ENCODE results near the gene NPIPB4. TPM values are rescaled to one million over a fixed set of nuclear protein-coding genes. Genes with fewer than 3 reads are reported as not detected.
A peak's percentile ranks its signal among the peaks of the same experiment; 100 is the strongest.
"Not testable (repeated sequence)": the region's sequence is repeated elsewhere in the genome, so short reads cannot be mapped to it uniquely, and the experiment has no call there.

NPIPB4 gene
- total and polyA plus RNA-seq, 4 experiments from 2014 or later = 1.8 to 271 (median 116) TPM

GRCh38 chr16:21817012-21817411, 40.5 kb downstream of the NPIPB4 start:
- H3K27me3 ChIP-seq (ENCODE audit: insufficient read depth, low read length); H3K9me3 Mint-ChIP-seq; POLR2A ChIA-PET (ENCODE audit: partially characterized antibody); H3K9me3 ChIP-seq (ENCODE audit: control insufficient read depth in 1 of 2, low read length in 2 of 2); H3K36me3 ChIP-seq (ENCODE audit: insufficient read depth, low read length); H3K27me3 Mint-ChIP-seq; intact Hi-C loops (cut with micrococcal nuclease); H3K27ac ChIP-seq (ENCODE audit: low read depth, low read length); H3K4me3 ChIP-seq (ENCODE audit: low read length in 2 of 2): not testable (repeated sequence)
- H3K4me1 Mint-ChIP-seq = peaks cover 15 to 34% (median 23%) of the 10 kb centered on the region in 4 donors
- peaks cover 0 to 29% of the 10 kb centered on the region in 2 donors for H3K36me3 Mint-ChIP-seq
- peaks cover 12% of the 10 kb centered on the region for H3K4me1 ChIP-seq (ENCODE audit: insufficient read depth, low read length)
- peak overlapping the region in 5 of 7 donors; percentile 46 to 93 (median 65) for H3K27ac Mint-ChIP-seq
- H3K4me3 Mint-ChIP-seq = peak overlapping the region in 2 of 8 donors; percentile 31 to 49
- peak in 1 of 5 donors; percentile 28 for DNase-seq
- CTCF ChIA-PET (ENCODE audit: partially characterized antibody) = interaction anchor here (0.9 kb wide), 1 partner anchor 261 kb away, joined by 3 read pairs; no protein-coding TSS in a partner anchor

- H3K4me3 ChIP-seq (ENCODE audit: low read length in 2 of 2); POLR2A ChIA-PET (ENCODE audit: partially characterized antibody); intact Hi-C loops (cut with micrococcal nuclease): not testable (repeated sequence)
Observed at GRCh38 chr16:21815694-21816093, 41.9 kb downstream of the NPIPB4 start.

GRCh38 chr16:21802375-21802663, 55.2 kb downstream of the NPIPB4 start:
- peaks cover 5 to 19% of the 10 kb centered on the region in 2 donors for H3K36me3 Mint-ChIP-seq
- H3K27me3 Mint-ChIP-seq; H3K27ac ChIP-seq (ENCODE audit: low read depth, low read length); POLR2A ChIA-PET (ENCODE audit: partially characterized antibody); H3K4me3 ChIP-seq (ENCODE audit: low read length in 2 of 2); H3K9me3 ChIP-seq (ENCODE audit: control insufficient read depth in 1 of 2, low read length in 2 of 2); H3K27me3 ChIP-seq (ENCODE audit: insufficient read depth, low read length); H3K4me3 Mint-ChIP-seq; H3K4me1 ChIP-seq (ENCODE audit: insufficient read depth, low read length); H3K36me3 ChIP-seq (ENCODE audit: insufficient read depth, low read length); H3K9me3 Mint-ChIP-seq; DNase-seq; H3K27ac Mint-ChIP-seq; H3K4me1 Mint-ChIP-seq: not testable (repeated sequence)
- CTCF ChIA-PET (ENCODE audit: partially characterized antibody) = interaction anchor here (0.6 to 0.8 kb wide), 2 partner anchors 145 to 839 kb away, joined by 3 read pairs; no protein-coding TSS in a partner anchor
- intact Hi-C loops (cut with micrococcal nuclease) = loop anchor here (10.0 kb wide), 1 partner anchor 148 kb away; the partner anchor contains the start of gene IGSF6

More at GRCh38 chr16:21815694-21816093, 41.9 kb downstream of the NPIPB4 start:
- H3K9me3 ChIP-seq (ENCODE audit: control insufficient read depth in 1 of 2, low read length in 2 of 2); H3K36me3 ChIP-seq (ENCODE audit: insufficient read depth, low read length); H3K27me3 Mint-ChIP-seq; H3K27me3 ChIP-seq (ENCODE audit: insufficient read depth, low read length); H3K27ac Mint-ChIP-seq; H3K9me3 Mint-ChIP-seq; H3K4me3 Mint-ChIP-seq; CTCF ChIA-PET (ENCODE audit: partially characterized antibody); H3K27ac ChIP-seq (ENCODE audit: low read depth, low read length); DNase-seq: not testable (repeated sequence)
- peaks cover 11% of the 10 kb centered on the region for H3K4me1 ChIP-seq (ENCODE audit: insufficient read depth, low read length)
- H3K4me1 Mint-ChIP-seq = peaks cover 14 to 29% (median 21%) of the 10 kb centered on the region in 4 donors
- peaks cover 2 to 36% of the 10 kb centered on the region in 2 donors for H3K36me3 Mint-ChIP-seq

GRCh38 chr16:21801538-21802374, 55.8 kb downstream of the NPIPB4 start:
- Mint-ChIP-seq H3K36me3 (peaks cover 5 to 19% of the 10 kb centered on the region in 2 donors), H3K27ac (peak overlapping the region in 3 of 7 donors; percentile 37 to 56 (median 53))
- H3K4me3 ChIP-seq (ENCODE audit: low read length in 2 of 2); H3K9me3 ChIP-seq (ENCODE audit: control insufficient read depth in 1 of 2, low read length in 2 of 2); POLR2A ChIA-PET (ENCODE audit: partially characterized antibody); H3K36me3 ChIP-seq (ENCODE audit: insufficient read depth, low read length); H3K4me1 ChIP-seq (ENCODE audit: insufficient read depth, low read length); H3K9me3 Mint-ChIP-seq; H3K27me3 Mint-ChIP-seq; H3K4me1 Mint-ChIP-seq; H3K27me3 ChIP-seq (ENCODE audit: insufficient read depth, low read length); H3K4me3 Mint-ChIP-seq; H3K27ac ChIP-seq (ENCODE audit: low read depth, low read length): not testable (repeated sequence)
- CTCF ChIA-PET (ENCODE audit: partially characterized antibody) = interaction anchor here (0.6 to 0.8 kb wide), 2 partner anchors 144 to 839 kb away, joined by 3 read pairs; no protein-coding TSS in a partner anchor
- DNase-seq = peak in 1 of 5 donors; percentile 18
- intact Hi-C loops (cut with micrococcal nuclease) = loop anchor here (10.0 kb wide), 1 partner anchor 147 kb away; the partner anchor contains the start of gene IGSF6

- H3K27ac Mint-ChIP-seq; POLR2A ChIA-PET (ENCODE audit: partially characterized antibody); DNase-seq; H3K27me3 Mint-ChIP-seq; H3K27ac ChIP-seq (ENCODE audit: low read depth, low read length); H3K9me3 ChIP-seq (ENCODE audit: control insufficient read depth in 1 of 2, low read length in 2 of 2); CTCF ChIA-PET (ENCODE audit: partially characterized antibody); H3K9me3 Mint-ChIP-seq; intact Hi-C loops (cut with micrococcal nuclease); H3K4me3 Mint-ChIP-seq; H3K27me3 ChIP-seq (ENCODE audit: insufficient read depth, low read length); H3K4me3 ChIP-seq (ENCODE audit: low read length in 2 of 2); H3K4me1 Mint-ChIP-seq; H3K4me1 ChIP-seq (ENCODE audit: insufficient read depth, low read length); H3K36me3 ChIP-seq (ENCODE audit: insufficient read depth, low read length): not testable (repeated sequence)
- peaks cover 13 to 14% of the 10 kb centered on the region in 2 donors for H3K36me3 Mint-ChIP-seq
Observed at GRCh38 chr16:21798601-21799000, 59.0 kb downstream of the NPIPB4 start.

- H3K27me3 Mint-ChIP-seq; H3K4me1 Mint-ChIP-seq; CTCF ChIA-PET (ENCODE audit: partially characterized antibody); H3K9me3 ChIP-seq (ENCODE audit: control insufficient read depth in 1 of 2, low read length in 2 of 2); H3K4me3 Mint-ChIP-seq; H3K27ac ChIP-seq (ENCODE audit: low read depth, low read length); H3K36me3 ChIP-seq (ENCODE audit: insufficient read depth, low read length); H3K36me3 Mint-ChIP-seq; H3K4me3 ChIP-seq (ENCODE audit: low read length in 2 of 2); DNase-seq; H3K9me3 Mint-ChIP-seq; H3K27ac Mint-ChIP-seq; intact Hi-C loops (cut with micrococcal nuclease); H3K4me1 ChIP-seq (ENCODE audit: insufficient read depth, low read length); POLR2A ChIA-PET (ENCODE audit: partially characterized antibody); H3K27me3 ChIP-seq (ENCODE audit: insufficient read depth, low read length): not testable (repeated sequence)
Observed at GRCh38 chr16:21793310-21793709, 64.2 kb downstream of the NPIPB4 start.

- H3K36me3 ChIP-seq (ENCODE audit: insufficient read depth, low read length); intact Hi-C loops (cut with micrococcal nuclease); H3K27me3 Mint-ChIP-seq; H3K27ac Mint-ChIP-seq; POLR2A ChIA-PET (ENCODE audit: partially characterized antibody); H3K27me3 ChIP-seq (ENCODE audit: insufficient read depth, low read length); H3K9me3 ChIP-seq (ENCODE audit: control insufficient read depth in 1 of 2, low read length in 2 of 2); H3K36me3 Mint-ChIP-seq; H3K4me1 ChIP-seq (ENCODE audit: insufficient read depth, low read length); H3K27ac ChIP-seq (ENCODE audit: low read depth, low read length); H3K4me1 Mint-ChIP-seq; DNase-seq; CTCF ChIA-PET (ENCODE audit: partially characterized antibody); H3K4me3 ChIP-seq (ENCODE audit: low read length in 2 of 2); H3K9me3 Mint-ChIP-seq; H3K4me3 Mint-ChIP-seq: not testable (repeated sequence)
Observed at GRCh38 chr16:21790506-21790905, 67.0 kb downstream of the NPIPB4 start.
